Mucosa of descending colon (tissue), 3 donors: ENCODE data around the gene GPC6. TPM values are rescaled to one million over a fixed set of nuclear protein-coding genes. Genes with fewer than 3 reads are reported as not detected.

Source experiments
- ATAC-seq: fragments of 200-7000 bp; cut with Tn5 transposase; one replicate; pipeline ENCODE4 v1.9.1; 2020; ENCODE audit warnings: mild to moderate bottlenecking, moderate library complexity
- DNase-seq, 3 donors: peaks; one replicate each; pipeline ENCODE4 v3.0.0-alpha.2; 2020
- H3K36me3 ChIP-seq: fragments of 200-600 bp; one replicate; pipeline ENCODE4 v1.8.0; 2021; ENCODE audit warnings: low read depth, mild to moderate bottlenecking
- H3K4me1 ChIP-seq: fragments of 200-600 bp; one replicate; pipeline ENCODE4 v1.8.0; 2021; ENCODE audit warnings: low read depth, mild to moderate bottlenecking
- H3K4me3 ChIP-seq: fragments of 200-600 bp; one replicate; pipeline ENCODE4 v1.8.0; 2021; ENCODE audit warnings: mild to moderate bottlenecking
- H3K9me3 ChIP-seq: fragments of 200-600 bp; one replicate; pipeline ENCODE4 v1.8.0; 2021; ENCODE audit warnings: mild to moderate bottlenecking
- intact Hi-C, 2 donors: fragments of 100-400 bp; cut with DNase I in 1 of 2; cut with micrococcal nuclease in 1 of 2; formaldehyde crosslinking; loops; one replicate each; pipeline versions ENCODE4 v1.11.0 to v1.11.1; 2022; cut with DNase I, micrococcal nuclease
- total RNA-seq, 3 donors: library from RNA; stranded (reverse); fragmentation: NEBNext Ultra II Directional in 2 of 3; extraction: Animal tissue kit (Norgen Biotek cat#: 25700) in 2 of 3; gene quantifications; one replicate each; pipeline versions ENCODE4 v1.2.1 to v1.2.4, GENCODE V29; 2021 to 2023
- TF ChIP-seq, protein P1 (sequence below): fragments of 200-600 bp; IDR thresholded peaks from one replicate; pipeline ENCODE4 v1.8.0; 2022; ENCODE audit warnings: antibody characterized with exemption, mild to moderate bottlenecking
- donor health status: DM: no; HTN: no; CAD: no; lungs with moderate emphysema.
- donor health status: DM: no; HTN: no; CAD: no.
- donor health status: DM: no; HTN: yes; CAD: no.

Gene GPC6
- total RNA-seq, 3 donors from 2014 or later, result 2.7 to 11.3 (median 7.5) TPM

GRCh38 chr13:93418398-93418797 is 191.8 kb downstream of the GPC6 start:
- TF ChIP-seq, protein P1, sequence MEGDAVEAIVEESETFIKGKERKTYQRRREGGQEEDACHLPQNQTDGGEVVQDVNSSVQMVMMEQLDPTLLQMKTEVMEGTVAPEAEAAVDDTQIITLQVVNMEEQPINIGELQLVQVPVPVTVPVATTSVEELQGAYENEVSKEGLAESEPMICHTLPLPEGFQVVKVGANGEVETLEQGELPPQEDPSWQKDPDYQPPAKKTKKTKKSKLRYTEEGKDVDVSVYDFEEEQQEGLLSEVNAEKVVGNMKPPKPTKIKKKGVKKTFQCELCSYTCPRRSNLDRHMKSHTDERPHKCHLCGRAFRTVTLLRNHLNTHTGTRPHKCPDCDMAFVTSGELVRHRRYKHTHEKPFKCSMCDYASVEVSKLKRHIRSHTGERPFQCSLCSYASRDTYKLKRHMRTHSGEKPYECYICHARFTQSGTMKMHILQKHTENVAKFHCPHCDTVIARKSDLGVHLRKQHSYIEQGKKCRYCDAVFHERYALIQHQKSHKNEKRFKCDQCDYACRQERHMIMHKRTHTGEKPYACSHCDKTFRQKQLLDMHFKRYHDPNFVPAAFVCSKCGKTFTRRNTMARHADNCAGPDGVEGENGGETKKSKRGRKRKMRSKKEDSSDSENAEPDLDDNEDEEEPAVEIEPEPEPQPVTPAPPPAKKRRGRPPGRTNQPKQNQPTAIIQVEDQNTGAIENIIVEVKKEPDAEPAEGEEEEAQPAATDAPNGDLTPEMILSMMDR, result no peak
- Histone ChIP-seq H3K36me3 (no peaks in the 10 kb centered on the region), H3K9me3 (no peaks in the 10 kb centered on the region), H3K4me1 (no peaks in the 10 kb centered on the region), H3K4me3 (no peak overlapping the region)
- intact Hi-C loops, result no loop called here
- ATAC-seq, result no peak
- no peak for DNase-seq

- TF ChIP-seq, protein P1, result no peak
- DNase-seq, result no peak
- Histone ChIP-seq H3K9me3 (no peaks in the 10 kb centered on the region), H3K4me1 (no peaks in the 10 kb centered on the region), H3K4me3 (no peak overlapping the region), H3K36me3 (no peaks in the 10 kb centered on the region)
- intact Hi-C loops, result no loop called here
- ATAC-seq, result no peak
These were observed 193.6 kb downstream of the GPC6 start for GRCh38 chr13:93420206-93420605.

GRCh38 chr13:93420887-93421286 is 194.3 kb downstream of the GPC6 start:
- no peaks in the 10 kb centered on the region for H3K4me1 ChIP-seq
- H3K36me3 ChIP-seq, result no peaks in the 10 kb centered on the region
- ATAC-seq (no peak), DNase-seq (no peak)
- H3K4me3 ChIP-seq, result no peak overlapping the region
- intact Hi-C loops, result no loop called here
- TF ChIP-seq, protein P1, result no peak
- H3K9me3 ChIP-seq, result no peaks in the 10 kb centered on the region

DNA sequence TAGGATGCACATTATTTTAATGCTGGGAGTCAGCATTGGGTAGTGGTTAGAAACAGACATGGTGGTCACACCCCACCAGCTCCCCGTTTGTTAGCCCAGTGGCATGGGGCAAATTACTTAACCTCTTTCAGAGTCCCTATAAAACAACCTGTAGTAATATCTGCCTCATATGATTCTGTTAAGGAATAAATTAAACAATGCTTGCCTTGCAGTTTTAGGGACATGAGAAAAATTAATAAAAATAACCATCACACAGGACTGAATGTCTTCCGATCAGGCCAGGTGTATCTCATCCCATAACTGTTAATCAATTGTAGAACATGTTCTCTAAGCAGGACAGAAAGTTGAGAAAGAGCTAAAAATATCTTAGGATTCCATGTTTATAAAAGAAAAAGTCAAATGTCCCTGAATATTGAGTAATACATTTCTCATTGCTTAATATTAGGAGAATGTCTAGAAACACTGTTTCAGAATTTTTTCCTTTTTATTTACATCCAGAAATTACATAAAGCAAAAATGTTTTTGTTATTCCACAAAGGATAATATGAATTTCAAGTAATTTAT is 196.5 kb downstream of the GPC6 start:
- no peak for DNase-seq

GRCh38 chr13:93425411-93425810 is 198.8 kb downstream of the GPC6 start:
- Histone ChIP-seq H3K9me3 (no peaks in the 10 kb centered on the region), H3K4me1 (no peaks in the 10 kb centered on the region), H3K36me3 (no peaks in the 10 kb centered on the region), H3K4me3 (no peak overlapping the region)
- intact Hi-C loops, result no loop called here
- TF ChIP-seq, protein P1, result no peak
- DNase-seq, result no peak
- no peak for ATAC-seq

More for the DNA sequence above, 196.5 kb downstream of the GPC6 start:
- Histone ChIP-seq H3K4me3 (no peak overlapping the region), H3K36me3 (no peaks in the 10 kb centered on the region), H3K9me3 (no peaks in the 10 kb centered on the region), H3K4me1 (no peaks in the 10 kb centered on the region)
- intact Hi-C loops, result no loop called here
- no peak for ATAC-seq
- TF ChIP-seq, protein P1, result no peak

- ATAC-seq, result no peak
- DNase-seq, result no peak
- TF ChIP-seq, protein P1, result no peak
- H3K9me3 ChIP-seq, result no peaks in the 10 kb centered on the region
- no peaks in the 10 kb centered on the region for H3K36me3 ChIP-seq
- H3K4me1 ChIP-seq, result no peaks in the 10 kb centered on the region
- intact Hi-C loops, result no loop called here
- no peak overlapping the region for H3K4me3 ChIP-seq
These were observed 203.8 kb downstream of the GPC6 start for GRCh38 chr13:93430381-93430780.
